Measurements from ENCODE around the gene RFT1. TPM values are rescaled to one million over a fixed set of nuclear protein-coding genes. Genes with fewer than 3 reads are reported as not detected.
"Not testable (repeated sequence)": the region's sequence is repeated elsewhere in the genome, so short reads cannot be mapped to it uniquely, and the experiment has no call there.

Gene RFT1
- total RNA-seq, 1 experiment from 2014 or later: 15.1 TPM

DNA sequence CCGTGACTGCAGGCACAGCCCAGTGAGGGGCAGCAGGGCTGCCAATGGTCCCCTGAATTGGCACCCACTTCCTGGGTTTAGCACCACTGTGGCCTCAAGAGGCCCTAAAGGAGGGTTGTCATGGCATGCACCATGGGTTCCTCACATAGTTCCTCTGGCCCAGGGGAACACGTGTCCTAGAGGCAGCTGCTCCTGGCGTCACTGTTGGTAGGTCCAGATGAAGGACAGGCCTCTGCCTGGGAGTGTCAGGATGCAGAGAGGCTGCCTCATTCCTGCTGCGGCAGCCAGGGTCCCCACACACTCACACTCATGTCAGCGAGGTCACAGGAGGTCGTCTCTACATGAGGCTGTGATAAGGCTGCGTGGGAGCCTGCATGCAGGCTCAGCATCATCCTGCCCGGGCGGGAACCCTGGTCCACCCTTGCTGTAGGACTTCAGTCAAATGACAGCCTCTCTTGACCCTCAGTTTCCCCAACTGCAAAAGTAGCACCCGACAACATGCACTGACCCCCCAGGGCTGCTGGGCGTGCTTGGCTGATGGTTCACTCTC, 58.3 kb downstream of the RFT1 start:
- DNase-seq (ENCODE audit: low read depth): no peak

DNA sequence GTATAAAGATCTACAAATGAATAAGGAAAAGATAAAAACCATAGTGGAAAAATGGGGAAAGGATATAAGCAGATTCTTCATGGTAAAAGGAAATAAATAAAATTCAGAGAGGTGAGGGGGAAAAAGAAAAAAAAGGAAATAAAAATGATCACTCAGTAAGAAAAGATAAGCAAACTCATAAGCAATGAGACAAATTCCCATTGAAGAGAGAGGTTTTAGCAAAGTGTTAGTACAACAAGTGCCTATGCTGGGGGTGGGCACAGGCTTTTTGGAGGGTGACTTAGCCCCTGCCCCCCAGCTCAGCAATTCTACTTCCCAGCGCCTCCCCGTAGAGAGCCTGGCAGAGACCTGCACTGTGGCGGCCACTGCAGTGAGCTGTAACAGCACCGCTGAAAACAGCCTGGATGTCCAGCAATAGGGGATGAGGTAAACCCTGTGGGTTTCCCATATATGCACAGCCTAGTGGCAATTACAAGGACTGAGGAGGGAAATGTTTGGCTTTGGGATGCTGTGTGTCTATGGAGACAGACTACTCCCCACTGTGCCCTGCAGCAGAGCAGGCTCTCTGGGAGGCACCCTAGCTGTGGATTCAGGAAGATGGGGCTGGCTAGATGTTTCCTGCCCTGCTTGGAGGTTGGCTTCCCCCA, 60.7 kb downstream of the RFT1 start:
- DNase-seq (ENCODE audit: low read depth): peak; percentile 33

DNA sequence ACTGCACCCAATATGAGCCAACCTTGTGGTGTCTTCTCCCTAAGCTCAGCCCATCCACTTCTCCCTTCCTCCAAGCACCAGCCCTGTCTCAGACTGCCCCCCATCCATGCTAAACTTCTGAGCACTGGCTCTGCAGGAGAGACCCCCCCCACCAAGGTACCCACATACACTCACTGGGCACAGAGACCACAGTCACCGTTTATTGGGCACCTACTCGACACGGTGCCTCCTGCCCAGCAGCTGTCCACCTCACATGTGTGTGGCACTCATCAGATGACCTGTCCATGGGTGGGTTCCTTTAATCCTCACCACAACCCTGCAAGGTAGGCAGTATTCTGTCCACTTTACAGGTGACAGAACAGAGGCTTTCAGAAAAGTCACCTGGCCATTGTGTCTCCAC, 62.1 kb downstream of the RFT1 start:
- no peak for DNase-seq (ENCODE audit: low read depth)

- DNase-seq (ENCODE audit: low read depth): no peak
Measured at GRCh38 chr3:53067567-53067966, 62.7 kb downstream of the RFT1 start.

- DNase-seq (ENCODE audit: low read depth): no peak
Measured at GRCh38 chr3:53065841-53066480, 64.3 kb downstream of the RFT1 start.

GRCh38 chr3:53062905-53063304, 67.3 kb downstream of the RFT1 start:
- no peak for DNase-seq (ENCODE audit: low read depth)

- peak; percentile 44 for DNase-seq (ENCODE audit: low read depth)
Measured at GRCh38 chr3:53056442-53056841, 73.8 kb downstream of the RFT1 start.

DNA sequence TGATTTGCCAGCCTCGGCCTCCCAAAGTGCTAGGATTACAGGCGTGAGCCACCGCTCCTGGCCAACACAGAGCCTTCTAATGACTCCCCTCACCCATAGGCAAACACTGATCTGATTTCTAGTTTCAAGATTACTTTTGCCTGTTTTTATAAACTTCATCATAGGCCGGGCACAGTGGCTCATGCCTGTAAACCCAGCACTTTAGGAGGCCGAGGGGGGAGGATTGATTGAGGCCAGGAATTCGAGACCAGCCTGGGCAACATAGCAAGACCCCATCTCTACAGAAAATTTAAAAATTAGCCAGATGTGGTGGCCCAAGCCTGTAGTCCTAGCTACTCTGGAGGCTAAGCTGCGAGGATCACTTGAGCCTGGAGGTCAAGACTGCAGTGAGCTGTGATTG, 76.0 kb downstream of the RFT1 start:
- DNase-seq (ENCODE audit: low read depth): not testable (repeated sequence)

- DNase-seq (ENCODE audit: low read depth): no peak
Measured at GRCh38 chr3:53051929-53052328, 78.3 kb downstream of the RFT1 start.

GRCh38 chr3:53049987-53050386, 80.2 kb downstream of the RFT1 start:
- no peak for DNase-seq (ENCODE audit: low read depth)

GRCh38 chr3:53046171-53047170, 83.8 kb downstream of the RFT1 start:
- DNase-seq (ENCODE audit: low read depth): peak; percentile 35

DNA sequence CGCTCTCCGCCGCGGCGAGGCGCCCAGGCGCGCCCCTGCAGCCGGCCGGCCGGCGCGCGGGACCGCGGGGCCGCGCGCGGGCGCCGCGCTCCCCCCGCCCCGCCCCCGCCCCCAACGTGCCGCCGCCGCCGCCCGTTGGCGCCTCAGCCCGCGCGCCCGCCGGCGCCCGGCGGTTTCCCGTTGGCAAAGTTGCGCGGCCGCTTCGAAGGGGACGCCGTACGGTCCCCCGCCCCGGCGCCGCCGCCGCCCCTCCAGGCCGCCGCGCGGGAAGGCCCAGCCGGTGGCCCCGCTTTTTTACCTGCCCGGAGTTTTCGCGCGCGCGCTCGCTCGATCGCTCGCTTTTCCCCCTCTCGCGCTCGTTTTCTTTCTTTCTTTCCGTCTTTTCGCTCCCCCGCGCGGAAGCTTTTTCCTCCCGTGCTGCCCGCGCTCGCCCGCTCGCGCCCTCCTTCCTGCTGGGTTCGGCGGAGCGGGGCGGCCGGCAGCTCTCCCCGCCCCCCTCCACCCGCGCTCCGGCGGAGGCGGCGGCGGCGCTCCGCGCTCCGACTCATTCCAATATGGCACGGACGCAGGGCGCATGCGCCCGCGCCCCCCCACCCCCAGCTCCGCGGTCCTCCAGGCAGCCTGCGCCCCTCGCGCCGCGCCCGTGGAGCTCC, 84.6 kb downstream of the RFT1 start, which contains the start of gene SFMBT1:
Gene SFMBT1, minus strand, starts transcription at position 556 of the 653 bp plus-strand sequence. CDS start 76,945 bp downstream, outside the sequence.
- peak; percentile 46 for DNase-seq (ENCODE audit: low read depth)

GRCh38 chr3:53044711-53045517, 85.3 kb downstream of the RFT1 start:
- peak; percentile 44 for DNase-seq (ENCODE audit: low read depth)

DNA sequence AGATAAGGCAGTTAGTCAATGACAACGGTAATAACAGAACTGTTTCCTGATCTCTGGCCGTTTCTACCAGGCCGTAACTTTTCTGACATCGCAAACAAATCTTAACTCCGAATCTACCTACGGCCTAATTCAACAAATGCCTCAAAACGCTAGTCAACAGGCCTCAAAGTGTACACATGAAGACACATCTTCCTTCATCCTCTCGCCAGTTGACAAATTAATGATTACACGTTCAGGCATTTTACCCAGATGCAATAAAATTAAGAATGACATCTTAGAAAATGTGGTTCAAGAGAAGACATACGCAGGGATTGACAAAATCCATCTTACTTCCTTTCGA, 85.9 kb downstream of the RFT1 start:
- no peak for DNase-seq (ENCODE audit: low read depth)

DNA sequence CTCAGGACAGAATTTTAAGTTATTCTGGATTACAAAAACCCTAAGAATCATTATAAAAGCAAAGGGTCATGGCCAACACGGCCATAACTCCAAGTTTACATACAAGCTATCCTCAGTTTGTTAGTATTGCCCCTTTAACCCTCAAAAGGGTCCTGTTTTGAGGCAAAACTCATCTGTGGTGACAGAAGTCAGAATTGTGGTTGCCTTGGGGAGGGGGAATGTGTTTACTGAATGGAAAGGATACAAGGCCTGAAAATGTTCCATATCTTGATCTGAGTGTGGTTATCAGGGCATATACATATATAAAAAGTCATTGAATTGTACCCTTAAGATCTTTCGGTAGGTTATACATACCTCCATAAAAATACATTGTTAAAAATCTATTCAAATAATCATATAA, 86.5 kb downstream of the RFT1 start:
- DNase-seq (ENCODE audit: low read depth): no peak

DNA sequence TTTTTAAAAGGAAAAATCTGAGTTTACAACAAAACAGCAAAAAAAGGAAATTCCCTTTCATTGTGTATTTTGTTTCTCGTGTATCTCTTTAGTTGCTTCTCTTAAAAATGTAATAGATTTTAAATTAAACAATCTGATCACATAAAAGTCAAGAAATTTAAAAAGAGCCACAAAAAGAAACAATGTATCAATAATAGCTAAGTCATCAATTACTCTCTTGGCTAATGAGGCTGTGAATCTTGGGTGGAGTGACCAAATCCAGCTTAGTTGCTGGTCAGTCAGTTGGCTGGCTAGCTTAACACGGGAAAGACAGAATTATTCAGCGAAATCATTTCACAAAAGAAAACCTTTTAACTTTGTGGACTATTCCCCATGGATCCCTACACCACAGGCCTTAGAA, 87.6 kb downstream of the RFT1 start:
- no peak for DNase-seq (ENCODE audit: low read depth)

DNA sequence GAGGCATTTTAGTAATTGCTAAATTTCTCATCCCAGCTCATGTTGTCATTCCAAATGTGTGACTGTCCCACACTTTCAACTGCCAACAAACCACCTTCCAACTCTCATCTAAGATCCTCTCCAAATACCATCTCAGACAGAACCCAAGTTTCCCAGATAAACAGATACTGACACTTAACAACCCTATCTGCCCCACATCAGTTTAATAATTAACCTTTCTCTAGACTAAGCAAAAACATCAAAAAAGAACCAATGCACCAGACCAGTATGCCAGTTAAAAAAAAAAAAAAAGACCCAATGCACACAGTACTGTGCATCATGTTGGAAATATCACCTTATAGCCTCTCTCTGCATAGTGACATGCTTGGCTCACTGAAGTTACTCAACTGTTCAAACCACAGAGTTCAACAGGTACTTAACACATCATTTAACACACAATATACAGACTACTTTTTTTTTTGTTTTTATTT, 89.8 kb downstream of the RFT1 start:
- peak; percentile 67 for DNase-seq (ENCODE audit: low read depth)

GRCh38 chr3:53039376-53039752, 90.9 kb downstream of the RFT1 start:
- no peak for DNase-seq (ENCODE audit: low read depth)

GRCh38 chr3:53038679-53039375, 91.4 kb downstream of the RFT1 start:
- DNase-seq (ENCODE audit: low read depth): no peak

Data from M059J (cell line).